Colonic mucosa (tissue), 4 donors: ENCODE results near the gene GZMB. TPM values are rescaled to one million over a fixed set of nuclear protein-coding genes. Genes with fewer than 3 reads are reported as not detected.

Experiments used
- DNase-seq: peaks from one replicate; pipeline ENCODE4 v3.0.0-alpha.2; 2020
- H3K27ac ChIP-seq: fragments of 200-600 bp; one replicate; pipeline ENCODE4 v1.8.0; 2021
- H3K27me3 ChIP-seq: fragments of 200-600 bp; one replicate; pipeline ENCODE4 v1.8.0; 2021
- H3K36me3 ChIP-seq: fragments of 200-600 bp; one replicate; pipeline ENCODE4 v1.8.0; 2021
- H3K4me1 ChIP-seq: fragments of 200-600 bp; one replicate; pipeline ENCODE4 v1.8.0; 2021; ENCODE audit warnings: mild to moderate bottlenecking
- H3K4me3 ChIP-seq: fragments of 200-600 bp; one replicate; pipeline ENCODE4 v1.8.0; 2021
- H3K9ac ChIP-seq, 2 donors: one replicate each; pipeline ENCODE4 v1.7.0; 2013; ENCODE audit warnings: control low read depth in 2 of 2, low read depth in 2 of 2, low read length in 2 of 2
- H3K9me3 ChIP-seq: fragments of 200-600 bp; one replicate; pipeline ENCODE4 v1.8.0; 2021
- intact Hi-C: fragments of 100-400 bp; cut with DNase I; formaldehyde crosslinking; loops from one replicate; pipeline ENCODE4 v1.14.1; 2022
- total RNA-seq, 2 donors: library from RNA; stranded (reverse); fragmentation: NEBNext Ultra II Directional in 1 of 2; extraction: Animal tissue kit (Norgen Biotek cat#: 25700) in 1 of 2; gene quantifications; one replicate each; pipeline ENCODE4 v1.2.1, GENCODE V29; 2021
- TF ChIP-seq, protein P1 (sequence below): fragments of 200-600 bp; IDR thresholded peaks from one replicate; pipeline ENCODE4 v1.8.0; 2022; ENCODE audit warnings: antibody characterized with exemption, mild to moderate bottlenecking
- donor health status: healthy.
- donor health status: DM: no; HTN: no; CAD: no.
- donor health status: DM: no; HTN: no; CAD: no.

Gene GZMB, protein sequence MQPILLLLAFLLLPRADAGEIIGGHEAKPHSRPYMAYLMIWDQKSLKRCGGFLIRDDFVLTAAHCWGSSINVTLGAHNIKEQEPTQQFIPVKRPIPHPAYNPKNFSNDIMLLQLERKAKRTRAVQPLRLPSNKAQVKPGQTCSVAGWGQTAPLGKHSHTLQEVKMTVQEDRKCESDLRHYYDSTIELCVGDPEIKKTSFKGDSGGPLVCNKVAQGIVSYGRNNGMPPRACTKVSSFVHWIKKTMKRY
- 1 to 10 TPM; 1.1 to 3.0 TPM for total RNA-seq

DNA sequence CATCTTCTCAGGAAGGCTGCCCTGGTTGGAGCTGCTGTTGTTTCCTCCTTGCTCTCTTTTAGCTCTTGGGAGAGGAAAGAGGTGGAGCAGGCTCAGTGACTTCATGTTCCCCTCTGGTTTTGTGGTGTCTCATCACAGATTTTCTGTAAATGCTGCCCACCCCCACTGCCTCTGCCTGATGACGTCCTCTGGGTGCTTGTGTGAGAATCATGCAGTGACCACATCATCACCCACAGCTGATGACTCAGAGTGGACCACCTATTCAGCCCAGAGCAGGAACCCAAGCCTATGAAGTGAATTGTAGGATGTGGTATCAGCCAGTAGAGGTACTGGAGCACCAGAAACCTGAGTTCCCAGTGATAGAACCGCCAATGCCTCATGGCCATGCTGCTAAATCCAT, at the start of gene GZMB:
GZMB (minus strand) TSS at position 33 of the 400 bp plus-strand sequence; CDS start at position 3, 30 bp downstream.
- Histone ChIP-seq H3K27me3 (no peaks in the 10 kb centered on the region), H3K4me3 (no peak within 1 kb of the TSS), H3K36me3 (no peaks in the 10 kb centered on the region), H3K27ac (no peak within 1 kb of the TSS), H3K9me3 (no peaks in the 10 kb centered on the region), H3K4me1 (no peaks in the 10 kb centered on the region), H3K9ac (no peak within 1 kb of the TSS)
- TF ChIP-seq, protein P1, sequence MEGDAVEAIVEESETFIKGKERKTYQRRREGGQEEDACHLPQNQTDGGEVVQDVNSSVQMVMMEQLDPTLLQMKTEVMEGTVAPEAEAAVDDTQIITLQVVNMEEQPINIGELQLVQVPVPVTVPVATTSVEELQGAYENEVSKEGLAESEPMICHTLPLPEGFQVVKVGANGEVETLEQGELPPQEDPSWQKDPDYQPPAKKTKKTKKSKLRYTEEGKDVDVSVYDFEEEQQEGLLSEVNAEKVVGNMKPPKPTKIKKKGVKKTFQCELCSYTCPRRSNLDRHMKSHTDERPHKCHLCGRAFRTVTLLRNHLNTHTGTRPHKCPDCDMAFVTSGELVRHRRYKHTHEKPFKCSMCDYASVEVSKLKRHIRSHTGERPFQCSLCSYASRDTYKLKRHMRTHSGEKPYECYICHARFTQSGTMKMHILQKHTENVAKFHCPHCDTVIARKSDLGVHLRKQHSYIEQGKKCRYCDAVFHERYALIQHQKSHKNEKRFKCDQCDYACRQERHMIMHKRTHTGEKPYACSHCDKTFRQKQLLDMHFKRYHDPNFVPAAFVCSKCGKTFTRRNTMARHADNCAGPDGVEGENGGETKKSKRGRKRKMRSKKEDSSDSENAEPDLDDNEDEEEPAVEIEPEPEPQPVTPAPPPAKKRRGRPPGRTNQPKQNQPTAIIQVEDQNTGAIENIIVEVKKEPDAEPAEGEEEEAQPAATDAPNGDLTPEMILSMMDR = no peak
- no peak for DNase-seq
- intact Hi-C loops = no loop called here

DNA sequence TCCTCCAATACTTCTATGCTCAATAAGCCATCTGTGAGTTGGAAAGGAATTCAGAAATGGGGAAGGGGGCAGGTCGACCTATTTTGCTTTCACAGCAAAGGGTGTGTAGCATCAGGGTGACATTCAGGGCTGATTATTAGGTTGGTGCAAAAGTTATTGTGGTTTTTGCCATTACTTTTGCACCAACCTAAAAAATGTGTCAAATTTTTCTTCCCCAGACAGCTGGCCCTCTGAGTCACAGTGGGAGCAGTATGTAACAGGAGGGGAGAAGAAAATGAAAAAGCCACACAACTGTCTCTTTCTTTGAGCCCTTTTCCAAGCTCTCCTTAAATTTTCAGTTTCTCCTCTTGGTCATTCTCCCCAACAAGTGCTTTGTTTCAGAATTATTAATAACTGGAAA, 47.1 kb upstream of the GZMB start:
- TF ChIP-seq, protein P1 = no peak
- H3K27me3 ChIP-seq = no peaks in the 10 kb centered on the region
- intact Hi-C loops = no loop called here

DNA sequence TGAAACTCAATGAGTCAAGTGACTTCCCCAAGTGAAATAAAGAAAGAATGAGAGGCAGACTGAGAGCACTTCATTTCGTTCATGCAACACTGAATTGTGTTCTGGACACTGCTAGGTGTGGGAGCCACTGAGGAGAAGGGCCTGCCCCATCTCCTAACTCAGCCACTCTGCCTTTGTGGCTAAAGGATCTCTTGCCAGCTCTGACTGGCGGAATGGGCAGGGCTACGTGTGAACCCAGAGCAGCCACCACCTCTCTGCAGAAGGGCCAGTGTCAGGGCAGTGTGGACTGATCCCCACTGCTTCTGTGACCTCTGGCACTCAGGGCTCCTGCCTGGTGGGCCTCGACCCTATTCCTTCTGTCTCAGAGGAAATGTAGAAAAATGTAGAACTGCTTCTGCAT, 46.5 kb upstream of the GZMB start:
- Histone ChIP-seq H3K27ac (no peak overlapping the region), H3K9me3 (no peaks in the 10 kb centered on the region), H3K4me3 (no peak overlapping the region), H3K4me1 (no peaks in the 10 kb centered on the region), H3K27me3 (no peaks in the 10 kb centered on the region), H3K9ac (no peak overlapping the region), H3K36me3 (no peaks in the 10 kb centered on the region)
- intact Hi-C loops = no loop called here
- TF ChIP-seq, protein P1 = no peak
- DNase-seq = no peak

More for the DNA sequence above, 47.1 kb upstream of the GZMB start:
- no peaks in the 10 kb centered on the region for H3K36me3 ChIP-seq
- no peak for DNase-seq
- no peak overlapping the region for H3K9ac ChIP-seq
- H3K27ac ChIP-seq = no peak overlapping the region
- no peaks in the 10 kb centered on the region for H3K9me3 ChIP-seq
- no peaks in the 10 kb centered on the region for H3K4me1 ChIP-seq
- no peak overlapping the region for H3K4me3 ChIP-seq

DNA sequence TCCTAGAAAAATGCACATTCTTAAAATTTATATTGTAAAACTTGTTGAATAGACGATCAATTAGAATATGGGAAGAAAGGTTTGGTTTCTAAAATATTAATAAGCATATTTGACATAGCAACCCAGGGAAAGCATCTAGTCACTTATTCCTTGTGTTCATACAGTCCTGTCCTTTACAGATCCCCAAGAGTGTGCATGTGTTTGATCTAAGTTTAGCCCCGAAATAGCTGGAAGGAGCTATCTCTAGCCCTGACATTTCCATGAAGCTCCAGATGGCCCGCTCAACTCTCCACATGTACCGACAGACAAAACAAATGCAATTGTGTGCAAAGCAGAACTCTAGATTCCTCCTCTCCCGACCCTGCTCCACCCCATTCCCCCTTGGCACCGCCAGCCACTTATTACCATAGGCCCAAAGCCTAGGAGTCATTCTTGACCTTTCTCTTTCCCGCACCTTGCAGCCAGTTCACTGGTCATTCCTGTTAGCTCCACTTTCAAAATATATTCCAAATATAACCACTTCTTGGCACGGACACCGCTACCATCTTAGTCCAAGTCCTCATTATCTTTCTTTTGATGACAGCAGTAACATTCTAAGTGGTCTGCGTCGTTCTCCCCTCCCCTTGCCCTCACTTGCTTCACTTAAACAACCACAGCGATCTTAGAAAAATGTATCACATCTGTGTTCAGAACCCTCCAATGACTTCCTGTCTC, 45.4 kb upstream of the GZMB start:
- Histone ChIP-seq H3K4me3 (no peak overlapping the region), H3K27me3 (no peaks in the 10 kb centered on the region), H3K27ac (no peak overlapping the region), H3K4me1 (no peaks in the 10 kb centered on the region), H3K9me3 (no peaks in the 10 kb centered on the region), H3K36me3 (no peaks in the 10 kb centered on the region), H3K9ac (no peak overlapping the region)
- intact Hi-C loops = loop anchor here (10.0 kb wide), 1 partner anchor 195 kb away; no protein-coding TSS in a partner anchor
- no peak for DNase-seq
- TF ChIP-seq, protein P1 = no peak

DNA sequence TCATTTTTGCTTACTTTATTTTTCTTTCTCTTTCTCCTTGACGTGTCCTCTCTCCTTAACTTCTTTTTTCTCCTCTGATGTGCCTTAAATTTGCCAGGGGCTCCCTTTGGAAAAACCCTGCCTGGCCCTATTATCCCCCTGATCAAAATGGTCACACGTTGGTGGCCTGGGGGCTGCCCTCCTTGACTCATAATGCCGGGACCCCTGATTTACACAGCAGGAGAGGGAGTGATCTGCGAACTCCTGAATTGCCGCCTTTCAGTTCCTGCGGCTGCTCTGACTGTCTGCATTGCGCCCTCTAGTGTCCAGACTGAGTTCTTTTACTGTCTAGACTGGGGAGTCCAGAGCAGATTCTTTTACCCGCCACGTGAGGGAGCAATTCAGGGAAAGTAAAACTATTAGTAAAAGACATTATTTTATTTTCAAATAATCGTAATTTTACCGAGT, 44.8 kb upstream of the GZMB start:
- peak; percentile 85 for DNase-seq
- intact Hi-C loops = loop anchor here (10.0 kb wide), 1 partner anchor 194 kb away; no protein-coding TSS in a partner anchor
- Histone ChIP-seq H3K9me3 (no peaks in the 10 kb centered on the region), H3K36me3 (no peaks in the 10 kb centered on the region), H3K4me1 (no peaks in the 10 kb centered on the region), H3K4me3 (no peak overlapping the region), H3K27ac (no peak overlapping the region), H3K9ac (peak overlapping the region; percentile 41 to 46), H3K27me3 (no peaks in the 10 kb centered on the region)
- TF ChIP-seq, protein P1 = peak; percentile 98
